Colon (tissue), 2 donors: ENCODE results near the gene KERA.

Experiments used
- FAIRE-seq: peaks from 2 replicates; lab custom pipeline; 2012; peaks lifted over from hg19 to GRCh38; lab: Jason Lieb, UNC
- donor health status: control.
- donor health status: control.

The KERA gene

GRCh38 chr12:91073426-91073825 lies 15.6 kb upstream of the KERA start:
- FAIRE-seq: no peak

- FAIRE-seq: no peak
Measured at GRCh38 chr12:91072931-91073330, 15.1 kb upstream of the KERA start.

- no peak for FAIRE-seq
Measured at GRCh38 chr12:91070936-91071335, 13.1 kb upstream of the KERA start.

- no peak for FAIRE-seq
Measured at GRCh38 chr12:91065396-91065795, 7.6 kb upstream of the KERA start.

GRCh38 chr12:91064640-91065039 lies 6.8 kb upstream of the KERA start:
- no peak for FAIRE-seq

- FAIRE-seq: no peak
Measured at GRCh38 chr12:91061091-91061490, 3.3 kb upstream of the KERA start.

- FAIRE-seq: no peak
Measured at GRCh38 chr12:91059211-91059610, 1.4 kb upstream of the KERA start.

- FAIRE-seq: no peak
Measured at GRCh38 chr12:91058786-91059185, 962 bp upstream of the KERA start.

GRCh38 chr12:91056488-91056887 lies 1.3 kb downstream of the KERA start:
- no peak for FAIRE-seq

GRCh38 chr12:91055976-91056375 lies 1.8 kb downstream of the KERA start:
- FAIRE-seq: no peak

GRCh38 chr12:91053951-91054715 lies 3.7 kb downstream of the KERA start:
- no peak for FAIRE-seq

GRCh38 chr12:91052026-91052425 lies 5.8 kb downstream of the KERA start:
- FAIRE-seq: no peak

GRCh38 chr12:91044586-91044985 lies 13.2 kb downstream of the KERA start:
- FAIRE-seq: no peak

- FAIRE-seq: no peak
Measured at GRCh38 chr12:91043408-91043807, 14.4 kb downstream of the KERA start.

- FAIRE-seq: no peak
Measured at GRCh38 chr12:91040096-91040755, 17.6 kb downstream of the KERA start.

GRCh38 chr12:91037276-91037675 lies 20.5 kb downstream of the KERA start:
- FAIRE-seq: no peak

GRCh38 chr12:91033251-91033650 lies 24.6 kb downstream of the KERA start:
- no peak for FAIRE-seq

GRCh38 chr12:91023326-91024004 lies 34.4 kb downstream of the KERA start:
- FAIRE-seq: no peak

- FAIRE-seq: no peak
Measured at GRCh38 chr12:91021076-91021475, 36.7 kb downstream of the KERA start.

- no peak for FAIRE-seq
Measured at GRCh38 chr12:91019455-91019854, 38.4 kb downstream of the KERA start.

GRCh38 chr12:91017511-91018263 lies 40.1 kb downstream of the KERA start:
- no peak for FAIRE-seq

- no peak for FAIRE-seq
Measured at GRCh38 chr12:91017043-91017442, 40.8 kb downstream of the KERA start.
